Endothelial cell of umbilical vein (primary cell): ENCODE data around the gene MMD. TPM values are rescaled to one million over a fixed set of nuclear protein-coding genes. Genes with fewer than 3 reads are reported as not detected.

Experiments used
- BruUV-seq: library from RNA; stranded (reverse); fragments of 400-500 nt; replicated peaks from 2 replicates; lab custom pipeline; 2021; lab: Mats Ljungman, UMichigan
- CTCF ChIA-PET: fragments of 300-600, 350-600 bp; sonication (Branson Sonifier 250); formaldehyde crosslinking; loops from one replicate; lab custom pipeline; 2021; ENCODE audit warnings: antibody characterized with exemption, inconsistent platforms; lab: Charles Lee
- POLR2A ChIA-PET: fragments of 300-600, 350-600 bp; sonication (Branson Sonifier 250); formaldehyde crosslinking; loops from one replicate; lab custom pipeline; 2021; ENCODE audit warnings: antibody characterized with exemption, inconsistent platforms; lab: Charles Lee
- DNase-seq: peaks from one replicate; pipeline ENCODE4 v3.0.0-alpha.2; 2011; ENCODE audit warnings: low read depth, low spot score
- FAIRE-seq: peaks from 2 replicates; lab custom pipeline; 2011; peaks lifted over from hg19 to GRCh38; lab: Jason Lieb, UNC
- H2AFZ ChIP-seq: 2 replicates; pipeline ENCODE4 v1.6.0; 2012; ENCODE audit warnings: low read depth, low read length, control low read depth, inconsistent platforms
- H3K27ac ChIP-seq: 2 replicates; pipeline ENCODE4 v1.5.1; 2011; ENCODE audit warnings: low read depth, mild to moderate bottlenecking, control low read depth, low read length, moderate library complexity; ENCODE audit not compliant: insufficient read depth
- H3K27me3 ChIP-seq, 2 experiments: 2 replicates each; pipeline versions ENCODE4 v1.6.0 to v1.6.1; 2011; ENCODE audit warnings: low read length in 2 of 2, mixed read lengths in 1 of 2; ENCODE audit not compliant: control insufficient read depth in 2 of 2, insufficient read depth in 2 of 2
- H3K36me3 ChIP-seq, 2 experiments: 2 replicates in 1 of 2; 3 replicates in 1 of 2; pipeline ENCODE4 v1.5.1; 2011; ENCODE audit warnings: low read length in 2 of 2, mild to moderate bottlenecking in 1 of 2, moderate library complexity in 1 of 2; ENCODE audit not compliant: control insufficient read depth in 2 of 2, insufficient read depth in 2 of 2; ENCODE audit errors: extremely low read depth in 1 of 2
- H3K4me1 ChIP-seq: 3 replicates; pipeline ENCODE4 v1.5.1; 2011; ENCODE audit warnings: mild to moderate bottlenecking, low read length; ENCODE audit not compliant: control insufficient read depth, insufficient read depth; ENCODE audit errors: extremely low read depth
- H3K4me2 ChIP-seq: 2 replicates; pipeline ENCODE4 v1.6.1; 2011; ENCODE audit warnings: low read length, control low read depth, mixed read lengths; ENCODE audit not compliant: insufficient read depth
- H3K4me3 ChIP-seq, 3 experiments: fragments of 200-600 bp in 1 of 3; sonication (generic), shearing (Covaris generic) in 1 of 3; replicated peaks in 1 of 3; 2 replicates each; pipeline ENCODE4 v1.5.1; 2011 to 2016; ENCODE audit warnings: control low read depth in 3 of 3, low read length in 3 of 3, mild to moderate bottlenecking in 2 of 3, inconsistent platforms in 1 of 3, low read depth in 1 of 3, moderate library complexity in 1 of 3; ENCODE audit not compliant: insufficient read depth in 1 of 3
- H3K79me2 ChIP-seq: 2 replicates; pipeline ENCODE4 v1.6.0; 2012; ENCODE audit warnings: low read length, inconsistent platforms; ENCODE audit not compliant: control insufficient read depth, insufficient read depth
- H3K9ac ChIP-seq: replicated peaks from 2 replicates; pipeline ENCODE3; 2011; ENCODE audit warnings: low read length, control low read depth; ENCODE audit not compliant: insufficient read depth; ENCODE audit errors: extremely low read depth
- H3K9me1 ChIP-seq: replicated peaks from 3 replicates; pipeline ENCODE4 v1.6.0; 2011; ENCODE audit warnings: mild to moderate bottlenecking, low read length; ENCODE audit not compliant: control insufficient read depth, insufficient read depth; ENCODE audit errors: extremely low read depth
- H3K9me3 ChIP-seq: replicated peaks from 2 replicates; pipeline ENCODE4 v1.5.1; 2012; ENCODE audit warnings: low read length, inconsistent platforms; ENCODE audit not compliant: control insufficient read depth, insufficient read depth
- H4K20me1 ChIP-seq: replicated peaks from 2 replicates; pipeline ENCODE3; 2011; ENCODE audit warnings: mild to moderate bottlenecking, low read length; ENCODE audit not compliant: control insufficient read depth, insufficient read depth; ENCODE audit errors: extremely low read depth
- CTCF ChIP-seq, 2 donors: IDR thresholded peaks; 1 replicate in 1 of 2; 2 replicates in 1 of 2; pipeline ENCODE4 v1.5.1; 2011; ENCODE audit warnings: low read length in 2 of 2, mild to moderate bottlenecking in 2 of 2, moderate library complexity in 2 of 2, control low read depth in 1 of 2, inconsistent platforms in 1 of 2, low read depth in 1 of 2; ENCODE audit not compliant: insufficient read depth in 1 of 2; ENCODE audit errors: extremely low read depth in 1 of 2
- EZH2 ChIP-seq: IDR thresholded peaks from 2 replicates; pipeline ENCODE4 v1.6.1; 2012; ENCODE audit warnings: borderline replicate concordance, low read depth, mild to moderate bottlenecking, moderate library complexity, low read length, inconsistent platforms; ENCODE audit not compliant: severe bottlenecking
- FOS ChIP-seq: IDR thresholded peaks from 2 replicates; pipeline ENCODE4 v1.6.1; 2011; ENCODE audit warnings: mild to moderate bottlenecking, low read length, moderate library complexity, borderline replicate concordance; ENCODE audit not compliant: insufficient read depth
- GATA2 ChIP-seq: IDR thresholded peaks from 2 replicates; pipeline ENCODE4 v1.7.0; 2011; ENCODE audit warnings: low read depth, mild to moderate bottlenecking, moderate library complexity, mixed read lengths, low read length; ENCODE audit not compliant: insufficient read length, insufficient read depth
- JUN ChIP-seq: IDR thresholded peaks from 2 replicates; pipeline ENCODE4 v1.6.1; 2011; ENCODE audit warnings: borderline replicate concordance, low read depth; ENCODE audit not compliant: insufficient read length, insufficient read depth
- MAX ChIP-seq: IDR thresholded peaks from 2 replicates; pipeline ENCODE4 v1.6.1; 2011; ENCODE audit not compliant: insufficient read depth, insufficient read length
- MYC ChIP-seq: IDR thresholded peaks from one replicate; pipeline ENCODE4 v1.6.1; 2011; ENCODE audit warnings: mild to moderate bottlenecking, low read depth, low read length
- POLR2A ChIP-seq: IDR thresholded peaks from 2 replicates; pipeline ENCODE4 v1.6.1; 2012; ENCODE audit warnings: low read depth, mild to moderate bottlenecking, control low read depth, low read length
- POLR2AphosphoS5 ChIP-seq: IDR thresholded peaks from 2 replicates; pipeline ENCODE4 v1.6.1; 2012; ENCODE audit warnings: low read depth, mild to moderate bottlenecking, control low read depth, low read length, moderate library complexity; ENCODE audit not compliant: insufficient read depth
- dilution Hi-C: fragments of 300-500 bp; cut with MboI; formaldehyde crosslinking; loops from one replicate; pipeline ENCODE4 v1.15.0; 2019; ENCODE audit warnings: low sequenced_read_pairs; ENCODE audit not compliant: extremely low pct_ligation_motif_present
- intact Hi-C: fragments of 100-400 bp; cut with micrococcal nuclease; formaldehyde crosslinking; loops from one replicate; pipeline ENCODE4 v1.10.0; 2022
- polyA plus RNA-seq, 4 experiments: library from polyadenylated mRNA; depleted of rRNA in 3 of 4; stranded (reverse) in 3 of 4; unstranded in 1 of 4; fragments of >200 nt; gene quantifications; 2 replicates each; pipeline versions ENCODE4 v1.2.1 to v1.2.3, GENCODE V29; 2011 to 2012; ENCODE audit warnings: missing spikeins in 1 of 4
- total RNA-seq: library from RNA; stranded (reverse); gene quantifications from 2 replicates; pipeline ENCODE4 v1.2.3, GENCODE V29; 2021

Gene MMD
- total and polyA plus RNA-seq, 2 donors (not counting 3 experiments of a cell fraction or from before 2014, with no cell fraction given) = 5.6 to 9.3 TPM

- Histone ChIP-seq H3K4me2 (no peak overlapping the region), H3K79me2 (no peaks in the 10 kb centered on the region), H4K20me1 (no peaks in the 10 kb centered on the region), H3K27ac (no peak overlapping the region), H3K27me3 (peaks cover 0 to 3% of the 10 kb centered on the region in 2 experiments), H3K9me1 (no peaks in the 10 kb centered on the region), H3K9ac (no peak overlapping the region), H3K4me1 (peaks cover 6% of the 10 kb centered on the region), H2AFZ (no peak overlapping the region), H3K36me3 (no peaks in the 10 kb centered on the region), H3K4me3 (no peak overlapping the region), H3K9me3 (no peaks in the 10 kb centered on the region)
- dilution Hi-C loops (no loop called here), intact Hi-C loops (no loop called here)
- ChIA-PET POLR2A (no interaction called here), CTCF (interaction anchor here (1.2 to 2.2 kb wide), 2 partner anchors 12 to 74 kb away, joined by 3 to 6 read pairs; no protein-coding TSS in a partner anchor)
- DNase-seq = no peak
- TF ChIP-seq POLR2A (no peak), GATA2 (no peak), FOS (no peak), MYC (no peak), JUN (no peak), EZH2 (no peak), POLR2AphosphoS5 (no peak), MAX (no peak), CTCF (IDR thresholded peaks at IDR 0.05; ENCODE audit: extremely low read depth in 1 of 2, insufficient read depth in 1 of 2, low read depth in 1 of 2, low read length in 2 of 2) (no peak)
- FAIRE-seq = no peak
- BruUV-seq = no TSS peak
Measured at GRCh38 chr17:55440391-55440790, 18.8 kb upstream of the MMD start.
